ENCODE data around the gene CREB5. TPM values are rescaled to one million over a fixed set of nuclear protein-coding genes. Genes with fewer than 3 reads are reported as not detected.
A peak's percentile ranks its signal among the peaks of the same experiment; 100 is the strongest.

CREB5 gene
- total and polyA plus RNA-seq, 2 donors from 2014 or later: 3.4 to 27.2 TPM

DNA sequence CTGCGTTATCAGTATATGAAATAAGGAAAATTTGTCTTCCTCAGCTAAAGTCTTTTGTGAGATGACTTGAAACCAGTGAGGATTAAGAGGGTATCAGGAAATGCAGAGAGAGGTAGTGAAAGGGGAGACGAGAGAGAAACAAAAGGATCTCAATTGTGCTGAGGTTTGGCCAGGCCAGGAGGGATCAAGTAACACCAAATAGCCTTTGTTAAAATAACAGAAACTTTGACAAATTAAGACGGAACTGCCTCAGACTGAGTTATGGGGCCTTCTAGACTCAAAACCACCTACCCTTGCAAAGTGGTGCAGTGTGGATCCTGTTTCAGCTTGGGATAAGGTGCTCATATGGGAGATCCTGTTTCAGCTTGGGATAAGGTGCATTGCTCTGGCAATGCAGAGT, 263.1 kb downstream of the CREB5 start:
- no peak overlapping the region for H3K4me3 ChIP-seq (ENCODE audit: low read length in 3 of 3)
- no peaks in the 10 kb centered on the region for H3K9me3 ChIP-seq (ENCODE audit: control insufficient read depth in 2 of 3, insufficient read depth in 1 of 3, low read length in 3 of 3)
- H3K27me3 ChIP-seq (ENCODE audit: control insufficient read depth, insufficient read depth, low read length): no peaks in the 10 kb centered on the region
- H3K4me1 ChIP-seq (ENCODE audit: control insufficient read depth in 2 of 3, insufficient read depth in 2 of 3, low read depth in 1 of 3, low read length in 3 of 3): no peaks in the 10 kb centered on the region
- no peak overlapping the region for H3K9ac ChIP-seq (ENCODE audit: low read length in 3 of 3)
- TF ChIP-seq, protein P1, sequence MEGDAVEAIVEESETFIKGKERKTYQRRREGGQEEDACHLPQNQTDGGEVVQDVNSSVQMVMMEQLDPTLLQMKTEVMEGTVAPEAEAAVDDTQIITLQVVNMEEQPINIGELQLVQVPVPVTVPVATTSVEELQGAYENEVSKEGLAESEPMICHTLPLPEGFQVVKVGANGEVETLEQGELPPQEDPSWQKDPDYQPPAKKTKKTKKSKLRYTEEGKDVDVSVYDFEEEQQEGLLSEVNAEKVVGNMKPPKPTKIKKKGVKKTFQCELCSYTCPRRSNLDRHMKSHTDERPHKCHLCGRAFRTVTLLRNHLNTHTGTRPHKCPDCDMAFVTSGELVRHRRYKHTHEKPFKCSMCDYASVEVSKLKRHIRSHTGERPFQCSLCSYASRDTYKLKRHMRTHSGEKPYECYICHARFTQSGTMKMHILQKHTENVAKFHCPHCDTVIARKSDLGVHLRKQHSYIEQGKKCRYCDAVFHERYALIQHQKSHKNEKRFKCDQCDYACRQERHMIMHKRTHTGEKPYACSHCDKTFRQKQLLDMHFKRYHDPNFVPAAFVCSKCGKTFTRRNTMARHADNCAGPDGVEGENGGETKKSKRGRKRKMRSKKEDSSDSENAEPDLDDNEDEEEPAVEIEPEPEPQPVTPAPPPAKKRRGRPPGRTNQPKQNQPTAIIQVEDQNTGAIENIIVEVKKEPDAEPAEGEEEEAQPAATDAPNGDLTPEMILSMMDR (IDR thresholded peaks at IDR 0.05; ENCODE audit: borderline replicate concordance, extremely low read depth, insufficient read depth): no peak
- H3K27ac ChIP-seq (ENCODE audit: low read depth in 2 of 2, low read length in 2 of 2): no peak overlapping the region
- no peak for FAIRE-seq
- peak in 3 of 5 donors; percentile 47 to 64 (median 59) for DNase-seq
- H3K36me3 ChIP-seq (ENCODE audit: control insufficient read depth in 2 of 3, insufficient read depth in 3 of 3, low read length in 3 of 3): no peaks in the 10 kb centered on the region
- intact Hi-C loops (cut with DNase I): no loop called here

DNA sequence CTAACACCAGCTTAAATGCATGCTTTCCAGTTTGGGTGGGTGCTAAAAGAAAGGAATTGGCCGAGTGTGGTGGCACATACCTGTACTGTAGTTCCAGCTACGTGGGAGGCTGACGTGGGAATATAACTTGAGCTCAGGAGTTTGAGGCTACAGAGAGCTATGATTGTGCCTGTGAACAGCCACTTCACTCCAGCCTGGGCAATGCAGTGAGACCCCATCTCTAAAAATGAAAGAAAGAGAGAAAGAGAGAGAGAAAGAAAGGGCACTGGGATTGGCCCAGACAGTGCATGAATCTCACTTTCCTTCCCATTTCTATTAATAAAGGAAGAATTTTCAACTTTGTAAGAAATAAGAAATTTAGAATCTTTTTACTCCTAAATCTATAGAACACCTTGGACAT, 265.4 kb downstream of the CREB5 start:
- H3K27ac ChIP-seq (ENCODE audit: low read depth in 2 of 2, low read length in 2 of 2): no peak overlapping the region
- H3K36me3 ChIP-seq (ENCODE audit: control insufficient read depth in 2 of 3, insufficient read depth in 3 of 3, low read length in 3 of 3): no peaks in the 10 kb centered on the region
- H3K4me3 ChIP-seq (ENCODE audit: low read length in 3 of 3): no peak overlapping the region
- H3K9me3 ChIP-seq (ENCODE audit: control insufficient read depth in 2 of 3, insufficient read depth in 1 of 3, low read length in 3 of 3): no peaks in the 10 kb centered on the region
- no peak for DNase-seq
- intact Hi-C loops (cut with DNase I): no loop called here
- H3K4me1 ChIP-seq (ENCODE audit: control insufficient read depth in 2 of 3, insufficient read depth in 2 of 3, low read depth in 1 of 3, low read length in 3 of 3): no peaks in the 10 kb centered on the region
- TF ChIP-seq, protein P1 (IDR thresholded peaks at IDR 0.05; ENCODE audit: borderline replicate concordance, extremely low read depth, insufficient read depth): no peak
- H3K9ac ChIP-seq (ENCODE audit: low read length in 3 of 3): no peak overlapping the region
- FAIRE-seq: no peak
- no peaks in the 10 kb centered on the region for H3K27me3 ChIP-seq (ENCODE audit: control insufficient read depth, insufficient read depth, low read length)

DNA sequence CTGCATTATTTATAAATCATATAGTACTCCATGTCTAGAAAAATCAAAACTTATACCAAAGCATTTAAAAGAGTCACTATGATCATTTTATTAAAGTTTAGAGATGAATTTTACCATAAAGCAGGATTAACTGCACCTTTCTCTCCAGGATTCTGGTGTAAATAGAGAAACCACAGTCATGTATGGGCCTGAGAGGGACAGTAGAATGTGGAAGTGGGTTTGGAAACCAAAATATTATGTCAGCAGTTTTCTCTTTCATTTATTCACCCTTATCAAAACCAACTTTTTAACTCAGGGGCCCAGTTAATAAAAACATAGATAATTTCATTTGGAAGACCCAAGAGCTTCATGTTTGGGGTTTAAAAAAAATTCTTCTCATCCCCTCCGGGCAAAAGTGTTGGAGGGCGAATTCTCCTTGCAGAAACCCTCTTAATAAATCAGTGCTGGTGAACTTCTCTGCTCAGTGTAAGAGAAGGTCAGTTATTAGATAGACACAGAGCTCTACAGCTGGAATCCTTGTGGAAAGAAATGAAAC, 266.2 kb downstream of the CREB5 start:
- TF ChIP-seq, protein P1 (IDR thresholded peaks at IDR 0.05; ENCODE audit: borderline replicate concordance, extremely low read depth, insufficient read depth): no peak
- no peak for FAIRE-seq
- Histone ChIP-seq H3K36me3 (ENCODE audit: control insufficient read depth in 2 of 3, insufficient read depth in 3 of 3, low read length in 3 of 3) (no peaks in the 10 kb centered on the region), H3K27me3 (ENCODE audit: control insufficient read depth, insufficient read depth, low read length) (no peaks in the 10 kb centered on the region), H3K9me3 (ENCODE audit: control insufficient read depth in 2 of 3, insufficient read depth in 1 of 3, low read length in 3 of 3) (no peaks in the 10 kb centered on the region), H3K9ac (ENCODE audit: low read length in 3 of 3) (no peak overlapping the region), H3K27ac (ENCODE audit: low read depth in 2 of 2, low read length in 2 of 2) (no peak overlapping the region), H3K4me1 (ENCODE audit: control insufficient read depth in 2 of 3, insufficient read depth in 2 of 3, low read depth in 1 of 3, low read length in 3 of 3) (no peaks in the 10 kb centered on the region), H3K4me3 (ENCODE audit: low read length in 3 of 3) (no peak overlapping the region)
- intact Hi-C loops (cut with DNase I): no loop called here
- DNase-seq: no peak
